ENCODE data around the gene KMO.

The KMO gene

DNA sequence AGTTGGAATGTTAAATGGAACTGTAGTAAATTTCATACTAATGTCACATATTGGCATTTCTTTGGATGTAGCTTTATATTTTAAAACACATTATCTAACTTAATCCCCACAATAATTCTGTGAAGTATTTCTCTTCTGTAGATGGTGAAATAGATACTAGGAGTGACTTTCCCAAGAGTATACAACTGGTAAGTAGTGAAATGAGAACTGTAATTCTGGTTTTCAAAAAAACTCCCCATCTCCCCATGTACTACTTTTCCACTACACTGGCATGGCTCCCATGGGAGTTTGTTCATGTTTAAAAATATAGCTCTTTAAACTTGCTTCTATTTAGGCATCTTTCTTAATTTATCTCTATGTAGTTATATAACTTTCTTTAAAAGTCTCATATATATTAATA lies 97.8 kb downstream of the KMO start:
- DNase-seq (ENCODE audit: low read depth) = no peak

DNA sequence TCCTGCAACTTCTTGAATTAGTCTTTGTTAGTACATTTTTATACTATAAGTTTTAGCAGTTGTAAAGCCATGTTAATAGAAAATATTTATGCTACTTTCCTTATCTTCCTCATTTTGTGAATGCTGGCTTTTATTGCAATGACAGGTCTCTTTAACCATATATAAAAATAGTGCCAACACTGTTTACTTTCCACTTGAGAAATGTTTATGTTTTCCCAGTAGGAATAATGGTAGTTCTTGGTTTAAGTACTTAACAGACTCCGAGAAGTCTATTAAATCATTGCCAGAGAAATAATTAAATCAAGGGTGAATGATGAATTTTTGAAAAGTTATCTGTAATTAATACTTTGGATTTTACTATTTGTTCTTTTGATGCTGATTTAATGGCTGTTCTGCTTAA lies 98.3 kb downstream of the KMO start:
- DNase-seq (ENCODE audit: low read depth) = no peak

DNA sequence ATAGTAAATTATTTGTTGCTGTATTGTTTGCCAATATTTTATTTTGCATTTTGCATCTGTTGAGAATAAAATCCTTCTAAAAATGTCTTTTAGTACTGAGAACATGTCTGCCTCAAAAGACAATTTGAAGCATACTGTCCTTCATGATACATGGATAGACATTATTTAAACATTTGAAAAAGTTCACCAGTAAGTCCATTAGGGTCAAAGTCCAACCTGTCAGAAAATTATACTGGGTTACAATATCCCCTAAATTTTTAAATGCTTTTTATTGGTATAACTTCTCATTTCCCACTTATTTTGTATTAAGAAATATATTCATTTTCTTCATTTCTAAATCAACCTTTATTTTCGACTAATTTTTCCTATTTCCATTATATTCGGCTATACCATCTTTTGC lies 98.7 kb downstream of the KMO start:
- no peak for DNase-seq (ENCODE audit: low read depth)

DNA sequence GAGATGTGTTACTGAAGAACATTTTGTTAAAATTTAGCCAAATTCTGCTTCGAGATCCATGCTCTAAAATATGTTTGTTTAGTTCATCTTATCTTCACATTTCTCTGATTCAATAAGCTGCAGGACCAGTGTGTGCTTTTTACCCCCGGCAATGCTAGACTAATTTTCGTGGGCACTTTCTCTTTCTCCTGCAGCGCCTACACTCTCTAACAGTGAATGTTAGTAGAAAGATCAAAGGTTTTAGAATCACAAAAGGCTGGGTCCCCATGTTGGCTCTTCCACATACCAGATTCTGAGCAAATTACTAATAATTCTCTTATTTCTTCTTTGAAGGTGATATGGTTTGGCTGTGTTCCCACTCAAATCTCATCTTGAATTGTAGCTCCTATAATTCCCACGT lies 99.5 kb downstream of the KMO start:
- no peak for DNase-seq (ENCODE audit: low read depth)

DNA sequence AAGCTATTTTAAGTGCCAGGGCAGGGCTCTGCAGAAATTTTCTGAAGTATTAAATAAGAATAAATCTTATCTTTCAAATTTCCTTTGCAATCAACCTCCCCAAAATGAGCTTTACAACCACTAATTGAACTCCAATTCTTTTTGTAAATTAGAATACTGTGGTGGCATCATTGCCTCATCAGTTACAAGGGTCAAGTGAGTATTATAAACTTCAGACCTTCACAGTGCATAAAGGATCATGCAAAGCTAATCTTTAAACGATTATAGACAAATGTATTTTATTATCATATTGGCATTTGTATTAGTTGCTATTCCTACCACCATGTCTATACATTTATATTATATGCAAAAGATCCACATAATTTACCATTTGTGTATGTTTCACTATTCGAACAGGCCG lies 100.8 kb downstream of the KMO start:
- DNase-seq (ENCODE audit: low read depth) = no peak

DNA sequence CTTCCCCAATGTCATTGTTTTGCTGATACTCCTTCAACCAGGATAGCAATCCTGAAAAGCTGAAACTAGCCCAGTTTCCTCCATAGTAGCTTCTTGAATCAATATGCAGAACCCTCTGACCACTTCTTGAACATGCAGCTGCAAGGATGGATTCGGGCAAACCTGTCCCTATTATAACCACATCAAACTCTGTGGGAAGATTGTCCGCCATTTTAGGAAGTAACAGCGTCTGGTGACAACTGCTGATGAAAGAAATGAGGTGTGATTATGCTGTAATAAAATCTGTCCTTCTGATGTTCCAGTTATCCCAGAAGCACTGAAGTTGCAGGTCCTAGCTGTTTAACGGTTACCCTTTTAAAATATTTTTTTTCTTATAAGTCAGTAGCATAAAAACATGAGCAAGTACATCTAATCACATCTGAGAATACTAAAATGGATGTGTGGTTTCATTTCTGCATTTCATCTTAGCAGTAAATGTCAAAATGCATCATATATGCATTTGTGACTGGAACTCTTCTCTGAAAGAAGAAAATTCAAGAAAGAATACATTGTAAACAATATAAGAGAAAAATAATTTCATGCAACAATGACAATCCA lies 103.5 kb downstream of the KMO start:
- DNase-seq (ENCODE audit: low read depth) = no peak

DNA sequence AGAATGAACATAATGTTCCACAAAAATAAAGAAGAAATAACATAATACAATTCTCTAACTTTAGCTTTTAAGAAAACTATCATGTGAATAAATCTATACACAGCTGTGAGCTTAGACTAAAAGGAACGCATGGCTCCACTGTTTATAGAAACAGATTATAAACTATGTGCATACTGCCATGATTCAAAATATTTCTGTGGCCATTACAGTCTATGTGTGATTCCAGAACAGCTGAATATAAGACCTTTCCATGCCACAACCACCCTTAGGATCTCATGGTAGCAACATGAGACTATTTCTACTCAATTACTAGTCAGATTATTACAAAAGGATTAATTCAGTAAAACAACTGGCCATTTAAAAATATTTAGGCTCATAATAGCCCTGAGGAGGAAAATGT lies 104.1 kb downstream of the KMO start:
- DNase-seq (ENCODE audit: low read depth) = no peak

DNA sequence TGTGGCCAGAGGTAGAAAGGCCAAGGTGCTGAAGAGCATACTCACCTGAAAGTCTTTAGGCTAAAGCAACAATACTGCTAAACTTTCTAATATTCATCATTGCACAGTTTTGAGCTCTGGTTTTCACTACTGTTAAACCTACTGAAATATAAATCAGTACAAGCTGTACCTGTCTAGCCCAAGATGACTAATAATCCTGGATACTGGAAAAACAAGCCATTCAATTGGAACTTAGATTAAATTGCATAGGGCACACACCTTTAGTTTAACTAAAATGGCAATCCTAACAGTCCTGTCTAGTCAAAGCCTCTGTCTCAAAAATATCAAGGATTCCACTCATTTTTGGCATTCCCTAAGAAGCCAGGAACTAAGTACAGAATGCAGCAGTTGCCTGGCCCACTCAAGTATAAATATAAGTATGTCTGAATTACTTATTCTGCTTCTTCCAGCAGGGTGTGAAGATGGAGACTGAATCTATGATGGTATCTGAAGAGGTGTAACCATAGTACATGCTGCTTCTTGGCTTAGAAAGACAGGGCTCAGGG lies 104.9 kb downstream of the KMO start:
- no peak for DNase-seq (ENCODE audit: low read depth)

DNA sequence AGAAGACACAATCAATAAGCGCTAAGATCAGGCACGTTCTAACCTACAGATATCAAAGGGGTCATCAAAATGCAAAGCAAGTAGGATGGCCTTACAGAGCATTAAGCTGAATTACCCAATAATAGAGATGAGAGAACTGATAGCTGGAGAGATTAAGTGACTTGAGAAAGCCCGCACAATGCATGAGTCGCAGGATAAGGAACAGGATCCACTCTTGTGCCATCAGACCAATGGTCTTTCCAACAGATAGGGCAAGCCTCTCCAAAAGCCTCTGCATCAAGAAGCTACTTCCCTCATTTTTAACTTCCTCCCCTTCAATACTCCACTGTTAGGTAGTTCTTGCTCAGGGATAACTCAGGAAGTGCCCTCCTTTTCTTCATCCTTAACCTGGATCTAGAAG lies 105.4 kb downstream of the KMO start:
- DNase-seq (ENCODE audit: low read depth) = no peak

DNA sequence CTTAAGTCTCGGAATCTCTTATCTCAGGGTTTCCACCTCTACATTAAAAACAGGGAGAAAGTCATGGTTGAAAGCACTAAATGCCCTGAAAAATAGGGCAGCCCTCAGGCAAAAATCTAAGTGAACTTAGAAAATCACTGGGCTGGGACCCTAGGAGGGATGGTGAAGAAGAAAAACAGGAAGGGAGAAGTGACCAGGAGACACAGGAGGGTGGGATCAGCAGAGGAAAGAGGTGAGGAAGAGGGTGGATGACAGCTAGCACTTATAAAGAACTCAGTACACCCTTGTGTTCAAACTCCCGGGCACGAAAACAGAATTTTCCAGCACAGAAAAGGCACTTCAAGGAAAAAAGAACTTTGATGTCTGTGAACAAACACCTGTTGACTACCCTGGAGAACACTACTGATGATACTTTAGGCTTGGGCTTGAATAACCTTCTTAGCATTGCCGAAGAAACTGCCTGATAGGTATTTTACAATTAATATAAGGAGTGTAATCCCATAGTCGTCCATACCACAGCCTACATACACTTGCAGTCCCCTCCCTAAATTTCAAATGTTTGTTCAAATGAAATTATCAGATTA lies 106.0 kb downstream of the KMO start:
- no peak for DNase-seq (ENCODE audit: low read depth)

DNA sequence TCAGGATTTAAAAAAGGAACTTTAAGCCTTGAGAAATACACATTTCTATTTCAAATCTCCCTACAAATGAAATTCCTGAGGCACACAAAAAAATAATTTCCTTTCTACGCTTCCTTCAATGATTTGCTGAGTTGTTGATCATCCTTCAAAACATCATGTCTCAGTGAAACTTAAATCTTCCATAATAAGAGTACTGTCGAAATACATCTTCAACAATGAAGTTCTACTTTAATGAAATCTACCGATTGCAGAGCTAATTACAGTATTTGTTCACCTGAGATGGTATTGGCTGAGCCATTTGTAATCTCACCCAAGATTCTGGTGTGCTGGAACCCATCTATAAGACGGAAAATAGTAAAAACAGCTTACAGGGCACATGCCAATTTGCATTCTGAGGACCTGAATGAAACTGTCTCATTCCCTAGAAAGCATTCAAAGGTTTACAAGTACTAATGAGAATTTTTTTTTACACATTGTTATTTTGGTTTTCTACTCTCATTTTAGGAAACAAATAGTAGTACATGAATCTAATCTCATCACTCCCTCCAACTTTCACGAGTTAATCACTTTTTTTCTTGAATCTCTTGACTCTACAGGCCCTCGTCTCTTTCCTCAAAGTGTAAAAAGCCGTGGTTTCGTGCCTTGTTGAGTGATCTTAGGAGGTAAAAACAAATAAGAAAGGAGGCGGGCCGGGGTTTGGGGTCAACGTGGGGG lies 106.9 kb downstream of the KMO start:
- no peak for DNase-seq (ENCODE audit: low read depth)

DNA sequence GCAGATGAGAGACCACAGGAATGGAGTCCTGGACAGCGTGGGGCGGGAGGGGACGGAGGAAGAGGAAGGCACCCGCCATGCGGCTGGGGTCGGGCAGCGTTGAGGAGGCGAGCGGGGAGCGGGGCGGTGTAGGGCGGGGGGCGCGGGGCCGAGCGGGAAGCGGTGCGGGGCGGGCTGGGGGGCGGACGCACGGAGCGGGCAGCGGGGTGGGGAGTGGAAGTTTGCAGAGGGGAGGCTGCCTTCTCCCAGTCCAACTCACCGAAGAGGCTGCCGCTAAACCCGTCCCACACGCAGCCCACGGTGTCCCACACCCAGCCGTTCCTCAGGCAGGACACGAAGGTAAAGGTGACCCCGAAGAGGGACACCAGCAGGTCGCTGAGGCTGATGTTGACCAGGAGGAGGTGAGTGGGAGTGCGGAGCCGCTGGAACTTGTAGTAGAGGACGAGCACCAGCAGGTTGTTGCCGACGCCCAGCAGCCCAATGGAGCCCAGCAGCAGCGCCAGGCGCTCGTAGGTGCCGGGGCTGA lies 107.5 kb downstream of the KMO start:
- peak; percentile 10 for DNase-seq (ENCODE audit: low read depth)

DNA sequence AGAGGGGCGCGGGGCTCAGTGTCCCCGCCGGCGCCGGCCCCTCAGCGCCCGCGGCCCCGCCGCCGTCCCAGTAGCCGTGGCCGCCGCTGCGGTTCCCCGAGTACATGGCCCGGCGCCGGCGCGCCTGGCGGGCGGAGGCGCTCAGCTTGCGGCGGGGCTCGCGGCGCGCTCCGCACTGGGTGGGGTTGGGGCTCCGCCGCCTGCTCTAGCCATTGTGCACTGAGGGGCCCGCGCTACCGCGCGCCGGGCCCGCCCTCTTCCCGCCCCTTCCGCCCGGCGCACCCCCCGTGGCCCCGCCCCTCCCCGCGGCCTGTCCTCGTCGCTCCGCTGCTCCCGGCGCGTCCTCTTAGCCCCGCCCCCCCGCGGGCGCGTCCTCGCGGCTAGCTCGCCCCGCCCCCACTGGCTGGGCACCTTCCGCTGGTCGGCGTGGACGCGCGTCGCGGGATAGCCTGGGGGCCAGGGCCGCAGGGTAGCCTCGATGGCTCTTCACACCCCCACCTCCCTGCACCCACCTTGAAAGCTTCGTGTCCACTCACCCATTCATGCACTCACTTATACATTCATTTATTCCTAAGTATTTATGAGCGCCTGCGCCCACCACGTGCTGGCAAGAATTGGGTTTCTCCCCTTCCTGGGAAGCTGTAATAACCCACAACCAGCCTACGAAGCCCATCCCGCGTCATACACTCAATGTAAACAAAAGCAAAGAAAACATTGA lies 108.1 kb downstream of the KMO start, which contains the start of the genes CHML and OPN3:
Gene CHML, minus strand, starts transcription at position 221 of the 718 bp plus-strand sequence. CDS start 4,603 bp downstream, outside the sequence.
Gene OPN3, minus strand, starts transcription at position 221 of the 718 bp plus-strand sequence. Its CDS starts 115 bp downstream, at position 106.
- DNase-seq (ENCODE audit: low read depth) = peak; percentile 81

DNA sequence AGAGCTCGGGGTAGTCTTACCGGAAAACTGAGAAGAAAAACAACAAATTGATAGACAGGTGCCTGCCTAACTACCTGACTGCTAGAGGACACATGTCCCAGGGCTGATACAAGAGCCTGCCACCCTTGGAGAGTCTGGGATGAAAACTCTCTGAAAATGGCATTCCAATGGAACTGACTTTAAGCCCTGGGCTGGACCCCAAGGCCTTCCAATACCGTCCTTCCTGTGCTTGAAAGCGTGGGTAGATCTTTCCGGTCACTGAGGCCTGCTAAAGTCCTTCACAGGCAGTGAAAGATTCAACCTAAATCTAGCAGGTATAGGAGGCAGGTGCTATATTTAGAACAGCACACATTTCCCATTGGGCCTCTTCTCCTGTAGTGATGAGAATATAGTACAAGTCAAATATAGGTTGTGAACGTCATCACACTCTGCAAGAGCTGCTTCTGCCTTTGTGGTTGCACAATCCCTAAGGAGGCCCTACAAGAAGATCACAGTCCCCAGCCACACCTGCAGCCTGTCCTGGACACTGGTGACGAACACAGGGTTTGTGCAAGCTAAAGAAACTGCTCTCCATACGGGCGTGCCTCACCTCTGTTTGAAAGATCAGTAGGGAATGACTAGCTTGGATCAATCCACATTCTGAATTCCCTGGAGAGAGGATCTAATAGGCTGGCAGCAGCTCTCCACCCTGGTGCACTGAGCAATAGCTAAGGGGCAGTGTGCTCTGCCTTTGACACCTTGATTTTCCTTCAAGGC lies 108.9 kb downstream of the KMO start:
- DNase-seq (ENCODE audit: low read depth) = no peak

DNA sequence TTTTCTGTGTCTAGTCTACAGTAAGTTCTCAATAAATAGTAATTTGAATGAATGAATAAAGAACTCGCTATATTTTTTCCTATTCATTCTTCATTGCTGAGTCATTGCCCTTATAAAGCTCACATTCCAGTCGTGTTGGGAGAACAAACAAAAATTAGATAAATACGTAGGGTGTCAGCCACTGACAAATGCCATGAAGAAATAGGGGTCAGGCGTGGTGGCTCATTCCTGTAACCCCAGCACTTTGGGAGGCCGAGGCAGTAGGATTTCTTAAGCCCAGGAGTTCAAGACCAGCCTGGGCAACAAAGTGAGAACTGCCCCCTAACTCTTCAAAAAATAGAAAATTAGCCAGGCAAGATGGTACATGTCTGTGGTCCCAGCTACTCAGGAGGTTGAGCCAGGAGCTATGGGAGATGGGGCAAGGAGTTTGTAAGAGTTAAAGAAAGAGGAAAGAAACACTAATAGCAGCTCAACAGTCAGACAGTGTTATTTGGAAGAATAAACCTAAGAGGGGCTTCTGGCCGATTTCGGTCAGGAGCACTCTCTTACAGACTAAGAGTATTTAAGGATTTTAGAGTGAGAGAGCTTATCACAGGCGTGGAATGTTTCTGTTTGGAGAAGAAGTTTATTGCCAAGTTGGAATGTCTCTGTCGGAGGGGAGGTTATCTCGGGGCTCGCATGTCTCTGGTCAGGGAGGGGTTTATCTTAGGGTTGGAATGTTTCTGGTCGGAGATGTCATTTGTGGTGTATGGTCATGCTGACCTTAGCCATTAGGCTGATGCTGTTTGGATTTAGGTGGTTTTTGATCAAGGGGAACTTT lies 109.8 kb downstream of the KMO start:
- DNase-seq (ENCODE audit: low read depth) = no peak

DNA sequence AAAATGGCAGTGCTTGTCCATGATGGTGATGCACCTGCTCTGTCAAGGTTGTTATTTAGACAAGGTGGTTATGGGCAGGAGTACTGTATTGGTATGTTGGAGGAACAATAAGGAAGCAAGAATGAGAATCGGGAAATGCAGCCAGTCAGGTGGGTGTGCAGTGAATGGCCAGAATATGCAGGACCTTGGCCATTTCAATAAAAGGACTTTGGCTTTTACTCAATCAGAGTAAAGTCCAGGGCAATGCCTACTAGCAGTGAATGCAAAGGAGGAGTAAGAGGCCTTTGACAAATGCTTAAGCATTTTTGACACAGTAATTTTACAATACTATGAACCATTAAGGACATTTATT lies 110.4 kb downstream of the KMO start:
- DNase-seq (ENCODE audit: low read depth) = no peak

DNA sequence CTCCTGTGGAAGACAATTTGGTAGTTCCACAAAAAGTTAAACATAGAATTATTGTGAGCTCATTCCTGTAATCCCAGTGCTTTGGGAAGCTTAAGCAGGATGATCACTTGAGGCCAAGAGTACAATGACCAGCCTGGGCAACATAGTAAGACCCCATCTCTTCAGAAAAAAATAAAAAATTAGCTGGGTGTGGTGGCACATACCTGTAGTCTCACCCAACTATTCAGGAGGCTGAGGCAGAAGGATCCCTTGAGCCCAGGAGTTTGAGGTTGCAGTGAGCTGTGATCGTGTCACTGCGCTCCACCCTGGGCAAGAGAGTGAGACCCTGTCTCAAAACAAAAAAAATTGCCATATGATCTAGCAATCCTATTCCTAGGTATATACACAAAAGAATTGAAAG lies 112.1 kb downstream of the KMO start:
- no peak for DNase-seq (ENCODE audit: low read depth)

DNA sequence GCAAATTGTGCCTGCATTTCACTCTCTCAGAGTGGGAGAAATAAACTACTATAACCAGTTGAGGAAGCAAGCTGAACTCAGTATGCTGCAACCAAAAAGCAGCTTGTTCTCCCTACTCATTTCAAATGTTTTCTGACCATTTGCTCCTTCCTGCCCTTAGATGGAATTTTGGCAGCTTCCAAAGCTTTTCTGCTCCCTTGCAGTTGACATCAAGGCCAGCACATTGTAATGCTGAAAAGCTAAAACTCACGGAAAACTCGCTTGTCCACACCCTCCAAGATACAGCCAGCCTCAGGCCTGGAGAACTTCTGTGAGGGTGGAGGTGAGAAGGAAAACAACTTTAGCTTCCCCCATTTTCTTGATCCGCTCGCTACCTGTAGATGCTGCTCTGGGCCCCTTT lies 113.0 kb downstream of the KMO start:
- no peak for DNase-seq (ENCODE audit: low read depth)

Measured in activated gamma-delta T cell treated with anti-CD3 and anti-CD28 coated beads, Interleukin-2, amount 50 U/mL, for 16 hours (primary cell).